NCI-H446 (cell line): ENCODE measurements around the gene TAF1C.

ENCODE experiments used
- DNase-seq, 2 experiments: peaks; one replicate each; lab custom pipeline; 2025; lab: John Stamatoyannopoulos, UW

Gene TAF1C

DNA sequence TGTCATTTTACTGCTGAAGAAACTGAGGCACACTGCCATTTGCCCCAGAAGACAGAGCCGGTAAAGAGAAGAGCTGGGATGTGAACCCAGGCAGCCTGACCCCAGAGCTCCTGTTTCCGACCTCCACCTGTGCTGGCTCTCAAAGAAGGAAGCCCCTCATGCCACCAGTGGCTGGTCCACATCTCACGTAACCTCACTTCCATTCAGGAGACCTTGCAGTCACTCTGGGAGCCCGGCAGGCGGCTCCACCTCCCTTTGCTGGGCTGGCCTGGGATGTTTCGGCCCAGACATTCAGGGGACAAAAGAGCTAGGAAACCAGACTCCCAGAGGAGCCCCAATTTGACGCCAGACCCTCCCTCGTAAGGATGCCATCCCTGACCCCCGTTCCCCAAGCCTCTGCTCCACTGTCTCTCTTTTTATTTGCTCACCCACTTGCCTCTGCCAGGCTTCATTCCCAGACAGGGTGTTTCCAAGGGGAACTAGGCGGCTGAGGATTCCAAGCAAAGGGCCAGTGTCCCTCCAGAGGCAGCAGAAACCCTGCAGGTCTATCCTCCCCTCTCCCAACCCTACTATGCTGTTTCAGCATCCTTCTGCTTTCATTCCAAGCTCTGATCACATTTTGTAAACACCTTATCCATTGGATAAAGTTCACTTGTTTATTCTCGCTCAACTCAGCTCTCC lies 2.8 kb downstream of the TAF1C start:
- no peak for DNase-seq

DNA sequence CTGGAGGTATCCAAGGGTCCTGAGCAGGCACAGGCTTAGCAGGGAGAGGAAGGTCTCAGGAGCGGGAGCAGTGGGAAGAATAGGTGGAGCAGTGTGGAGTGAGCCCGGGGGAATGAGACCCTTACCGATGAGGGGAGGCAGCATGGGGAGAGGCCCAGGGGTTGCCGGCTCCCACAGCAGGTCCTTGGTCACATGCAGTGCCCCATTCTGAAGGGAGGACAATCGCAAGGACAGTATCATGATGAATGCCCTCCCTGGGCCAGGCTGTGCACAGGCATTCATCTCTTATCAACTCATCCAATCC lies 3.3 kb downstream of the TAF1C start:
- DNase-seq = no peak

DNA sequence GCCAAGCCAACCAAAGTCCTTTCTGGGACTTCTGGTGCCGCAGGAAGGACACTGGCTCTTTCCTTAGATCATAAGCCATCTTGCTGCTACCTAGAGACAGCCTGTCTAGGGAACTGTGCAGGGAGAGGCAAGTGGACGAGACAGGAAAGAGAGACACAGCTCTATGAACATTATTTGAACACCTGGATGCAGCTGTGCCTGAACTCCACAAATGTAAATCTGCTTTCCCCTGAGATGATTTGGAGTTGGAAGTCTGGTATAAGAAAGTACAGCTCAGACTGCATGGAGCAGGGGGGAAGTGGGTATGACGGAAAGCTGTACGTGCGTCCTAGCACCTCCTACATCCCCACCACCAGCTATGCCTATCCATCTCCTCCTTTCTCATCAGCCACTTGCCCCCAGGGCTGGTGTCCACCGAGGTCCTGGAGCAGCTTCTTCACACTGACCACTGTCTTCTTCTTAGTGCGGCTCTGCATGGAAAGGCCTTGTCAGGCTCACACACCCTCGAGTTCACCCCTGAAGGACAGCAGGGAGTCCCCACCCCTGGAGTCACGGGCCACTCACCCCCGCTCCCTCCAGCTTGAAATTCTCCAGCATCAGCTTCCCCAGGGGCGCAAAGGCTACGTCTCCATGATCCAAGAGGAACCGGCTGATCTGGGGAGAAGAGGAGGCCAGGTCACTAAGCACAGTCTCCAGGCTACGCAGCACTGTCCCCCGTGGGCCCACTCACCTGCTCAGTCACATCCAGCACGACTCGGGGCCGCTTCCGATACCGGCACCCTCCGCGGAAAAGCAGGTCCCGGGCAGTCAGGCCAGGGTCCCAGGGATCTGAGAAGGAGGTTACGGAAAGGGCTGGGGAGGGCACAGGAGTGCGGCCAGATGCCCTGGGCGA lies 3.9 kb downstream of the TAF1C start:
- DNase-seq = no peak

DNA sequence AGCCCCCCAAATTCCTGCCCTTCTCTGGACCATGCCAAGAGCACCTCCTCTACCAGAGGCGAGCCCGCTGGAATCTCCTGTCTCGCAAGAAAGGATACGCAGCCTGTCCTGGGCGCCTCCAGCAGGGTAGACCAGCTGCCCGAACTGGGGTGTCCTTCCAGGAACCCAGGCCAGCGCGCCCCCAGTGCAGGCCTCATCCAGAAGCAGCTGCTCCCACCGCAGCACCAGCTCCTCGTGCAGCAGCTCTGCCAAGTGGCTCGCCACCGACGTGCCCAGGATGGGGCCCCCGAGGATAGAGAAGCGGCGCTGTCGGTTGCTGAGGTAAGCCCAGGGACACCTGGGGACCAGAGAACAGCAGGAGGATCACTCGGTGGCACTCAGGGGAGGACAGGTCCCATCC lies 4.8 kb downstream of the TAF1C start:
- DNase-seq = no peak

DNA sequence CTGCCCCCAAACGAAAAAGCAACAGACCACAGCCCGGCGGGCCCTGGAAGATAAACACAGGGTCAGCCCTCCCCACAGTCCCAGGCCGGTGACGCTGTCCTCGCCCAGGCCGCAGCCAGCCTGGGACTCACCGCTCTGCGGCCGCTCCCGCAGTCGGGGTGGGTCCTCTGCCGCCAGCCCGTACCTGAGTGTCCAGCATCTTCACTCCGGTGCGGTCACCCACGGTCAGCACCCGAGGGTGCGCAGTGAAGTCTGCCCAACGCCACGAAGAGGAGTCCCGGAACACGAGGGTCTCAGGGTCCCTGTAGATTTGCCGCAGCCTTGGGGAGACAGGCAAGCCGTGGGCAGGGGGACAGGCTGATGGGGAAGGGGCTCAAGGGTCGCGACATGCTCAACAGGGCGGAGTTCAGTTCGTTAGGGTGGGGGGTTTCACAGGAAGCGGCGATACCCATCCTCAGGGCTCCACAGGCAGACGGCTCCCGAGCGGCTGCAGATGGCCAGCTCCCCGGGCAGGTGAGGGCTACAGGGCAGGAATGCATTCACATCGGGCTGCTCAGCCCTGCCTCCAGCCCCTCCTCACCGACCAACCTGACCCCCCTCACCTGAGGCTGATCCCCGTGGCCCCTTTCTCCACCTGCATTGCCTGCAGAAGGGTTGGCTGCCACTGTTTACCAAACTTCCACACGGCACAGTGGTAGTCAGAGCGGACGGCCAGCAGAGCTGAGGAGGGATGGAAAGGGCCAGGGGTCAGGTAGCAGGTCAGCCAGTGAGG lies 5.5 kb downstream of the TAF1C start:
- no peak for DNase-seq

DNA sequence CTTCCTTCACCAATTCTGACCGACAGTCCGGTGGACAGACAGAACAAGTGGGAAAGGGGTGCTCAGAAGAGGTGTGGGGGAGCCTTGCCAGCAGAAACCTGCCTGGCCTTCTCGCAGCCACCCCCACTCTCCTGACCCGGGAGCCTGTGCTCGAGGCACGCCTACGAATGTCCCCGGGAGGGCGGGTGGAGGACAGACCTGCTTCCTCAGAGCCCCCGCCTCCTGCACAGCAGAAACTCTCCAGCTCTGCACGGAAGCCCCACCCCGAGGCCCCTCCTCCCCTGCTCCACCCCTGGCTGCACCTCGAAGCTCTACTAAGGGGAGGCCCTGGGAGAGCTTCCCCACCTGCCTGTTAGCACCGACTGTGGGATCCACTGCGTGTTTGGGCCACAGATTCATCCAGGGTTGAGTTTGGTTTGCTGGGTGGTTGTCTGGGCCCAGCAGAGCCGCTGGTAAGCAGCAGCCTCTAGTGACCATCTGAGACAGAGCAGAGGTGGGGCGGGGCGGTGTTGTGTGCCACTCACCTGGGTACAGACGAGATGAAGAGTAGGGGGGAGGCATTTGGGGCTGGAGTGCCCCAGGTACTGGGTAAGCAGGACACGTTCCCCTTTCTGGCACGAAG lies 6.2 kb downstream of the TAF1C start:
- no peak for DNase-seq

DNA sequence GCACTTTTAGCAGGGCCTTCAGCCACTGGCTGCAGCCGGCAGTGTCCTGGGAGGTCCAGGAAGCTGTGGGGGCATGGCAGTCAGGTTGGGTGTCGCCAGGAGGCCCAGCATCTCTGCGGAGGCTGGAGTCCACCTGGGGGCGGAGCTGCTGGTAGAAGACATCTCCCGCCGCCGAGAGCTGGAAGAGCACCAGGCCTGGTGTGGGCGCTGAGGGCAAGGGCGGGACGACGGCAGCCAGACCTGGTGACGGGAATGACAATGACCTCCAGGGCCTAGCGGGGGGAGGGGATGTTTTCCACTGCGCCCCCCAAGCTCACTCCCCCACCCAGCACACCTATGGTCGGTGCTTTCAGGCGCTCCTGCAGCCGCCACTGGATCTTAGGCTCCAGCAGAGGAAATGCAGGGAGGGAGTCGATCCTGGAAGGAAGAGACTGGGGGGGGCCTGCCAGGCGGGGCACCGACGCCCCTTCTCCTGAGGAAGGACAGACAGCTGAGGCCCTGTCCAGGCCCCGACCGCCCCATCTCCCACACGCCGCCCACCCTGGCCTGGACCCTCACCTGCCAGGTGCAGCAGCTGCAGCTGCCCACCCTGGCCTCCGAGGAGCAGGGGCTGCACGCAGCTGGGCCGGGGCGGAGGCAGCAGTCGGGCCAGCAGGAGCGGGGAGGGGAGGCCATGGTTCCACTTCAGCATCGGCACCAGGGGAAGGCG lies 7.1 kb downstream of the TAF1C start:
- no peak for DNase-seq

DNA sequence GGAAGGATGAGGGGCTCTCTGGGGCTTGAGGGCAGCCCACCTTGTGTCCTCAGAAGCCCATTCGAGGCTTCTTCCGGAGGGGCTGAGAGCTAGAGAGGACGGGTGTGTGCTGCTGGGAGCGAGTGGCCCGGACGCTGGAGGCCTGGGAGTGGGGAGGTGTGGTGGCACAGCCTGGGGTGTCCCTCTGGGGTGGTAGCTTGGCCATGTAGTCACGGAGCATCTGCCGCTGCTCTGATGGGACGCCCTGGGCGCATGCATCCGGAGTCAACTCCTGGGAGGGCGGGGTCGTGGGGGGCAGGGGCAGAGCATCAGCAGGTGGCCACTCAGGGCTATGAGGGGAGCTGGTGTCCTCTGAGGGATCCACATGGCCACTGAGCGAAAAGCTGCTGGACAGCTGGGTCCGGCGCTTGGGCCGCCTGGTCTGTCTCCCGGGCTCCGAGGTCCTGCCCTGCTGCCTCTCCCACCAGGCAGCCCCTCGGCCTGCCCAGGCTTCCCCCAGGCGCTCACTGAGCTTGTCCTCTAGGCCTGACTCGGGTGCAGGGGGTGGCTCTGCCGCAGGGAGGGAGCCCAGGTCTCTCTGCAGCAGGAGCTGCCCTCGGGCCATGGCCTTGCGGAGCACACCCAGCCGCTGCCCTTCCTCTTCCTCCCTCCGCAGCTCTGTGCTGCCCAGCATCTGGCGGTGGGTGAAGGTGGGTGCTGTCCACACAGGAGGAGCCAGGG lies 7.8 kb downstream of the TAF1C start:
- DNase-seq = no peak

DNA sequence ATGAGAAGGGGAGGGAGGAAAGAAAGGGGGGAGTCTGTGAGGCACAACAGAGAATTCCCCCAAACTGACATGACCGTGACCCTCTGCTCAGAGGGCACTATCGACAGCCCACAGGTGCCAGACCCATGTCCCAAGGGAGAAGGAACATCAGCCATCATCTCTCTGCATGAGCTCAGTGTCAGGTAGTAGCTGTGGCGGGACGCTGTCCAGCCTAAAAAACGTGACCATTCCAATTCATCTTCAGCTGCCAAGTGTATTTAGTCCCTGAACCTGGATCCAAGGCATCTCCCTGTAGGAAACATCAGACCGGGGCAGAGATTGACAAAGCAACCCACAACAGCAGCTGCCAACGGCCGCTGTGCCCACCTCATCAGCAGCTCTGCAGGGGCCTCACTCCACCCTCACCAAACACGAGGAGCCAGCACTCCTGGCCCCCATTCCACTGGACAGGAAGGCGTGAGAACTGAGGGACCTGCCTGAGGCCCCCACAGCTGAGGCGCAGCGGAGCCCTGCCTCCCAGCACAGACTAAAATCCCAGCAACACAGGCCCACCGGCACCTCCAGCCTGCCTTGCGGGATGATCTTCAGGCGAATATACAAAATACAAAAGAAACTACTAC lies 8.6 kb downstream of the TAF1C start:
- no peak for DNase-seq

DNA sequence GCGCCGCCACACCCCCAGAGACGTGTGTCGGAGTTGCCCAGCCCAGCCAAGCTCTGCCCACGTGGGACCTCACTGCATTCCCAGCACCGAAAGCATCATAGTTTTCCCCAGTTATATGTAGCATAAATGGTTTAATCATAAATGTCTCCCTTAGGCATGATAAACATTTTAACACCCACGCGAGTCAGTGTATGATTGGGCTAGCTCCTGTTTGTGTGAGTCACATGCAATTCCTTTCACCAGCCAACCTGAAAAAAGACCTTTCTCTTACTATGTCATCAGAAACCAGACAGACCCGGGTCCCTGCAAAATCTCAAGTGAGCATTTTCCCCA lies 9.2 kb downstream of the TAF1C start:
- no peak for DNase-seq

DNA sequence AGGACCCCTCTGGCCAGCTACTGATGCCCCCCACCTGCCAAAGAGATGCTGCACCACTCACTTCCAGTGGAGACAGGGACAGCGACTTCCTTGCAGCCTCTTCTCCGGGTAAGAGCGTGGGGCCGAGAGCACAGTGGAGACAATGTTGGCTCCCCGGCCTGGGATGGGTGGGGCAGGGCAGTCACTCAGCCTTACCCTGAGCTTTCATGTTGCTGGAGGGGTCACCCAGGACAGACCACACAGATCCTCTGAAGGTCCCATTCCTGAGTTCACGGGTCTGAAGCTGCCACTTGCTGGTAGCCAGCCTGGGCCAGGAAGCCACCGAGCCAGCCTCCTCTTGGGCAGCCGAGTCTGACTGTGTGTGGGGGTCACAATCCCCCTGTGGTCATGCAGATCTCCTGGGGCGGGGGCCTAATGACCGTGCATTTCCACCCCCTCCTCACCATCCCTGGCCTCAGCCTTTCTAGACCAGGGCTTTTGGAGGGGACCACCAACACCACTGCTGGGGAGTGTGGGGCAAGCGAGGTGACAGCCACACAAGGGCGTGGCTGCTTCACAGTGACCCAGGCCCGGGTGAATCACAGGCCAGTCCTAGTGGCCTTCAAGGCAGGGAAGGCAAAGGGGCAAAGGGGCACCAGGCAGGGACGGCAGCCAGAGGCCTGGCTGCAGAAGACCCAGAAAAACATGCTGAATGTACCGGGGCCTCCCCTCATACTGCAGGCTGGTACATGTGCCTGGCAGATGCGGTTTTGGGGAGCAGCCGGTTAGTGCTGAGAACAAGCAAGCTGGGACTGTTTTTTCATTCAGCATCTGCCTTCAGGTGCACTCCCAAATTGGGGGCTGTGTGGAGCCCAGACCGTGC lies 10.4 kb downstream of the TAF1C start:
- DNase-seq = no peak

DNA sequence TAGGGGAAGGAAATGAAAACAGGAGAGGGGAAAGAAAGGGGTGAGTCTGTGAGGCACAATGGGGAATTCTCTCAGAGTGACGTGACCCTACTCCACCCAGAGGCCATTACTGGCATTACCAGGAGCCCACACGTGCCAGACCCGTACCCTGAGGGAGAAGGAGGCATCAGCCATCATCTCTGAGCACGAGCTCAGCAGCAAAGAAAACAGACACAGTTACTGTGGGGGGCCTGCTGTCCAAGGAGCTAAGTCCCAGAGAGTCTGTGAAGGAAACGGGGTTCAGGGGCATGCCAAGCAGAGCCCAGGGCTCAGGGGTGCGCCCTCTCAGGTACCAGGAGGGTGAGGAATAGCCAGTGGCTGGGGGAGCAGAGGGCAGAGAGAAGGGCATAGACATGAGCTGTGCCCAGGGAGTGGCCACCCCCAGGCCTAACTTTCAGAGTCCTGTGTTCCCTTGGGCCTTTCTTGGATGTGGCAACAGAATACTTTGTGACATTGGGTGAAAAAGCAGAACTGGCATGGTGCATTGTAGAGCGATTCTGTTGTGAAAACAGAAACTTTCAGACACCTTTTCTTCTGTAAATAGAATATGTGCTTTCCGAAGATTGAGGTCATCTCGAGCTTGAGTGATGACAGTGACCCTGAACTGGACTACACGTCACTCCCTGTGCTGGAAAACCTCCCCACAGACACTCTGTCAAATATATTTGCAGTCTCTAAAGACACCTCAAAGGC lies 11.3 kb downstream of the TAF1C start:
- peak; percentile 11 to 46 for DNase-seq

DNA sequence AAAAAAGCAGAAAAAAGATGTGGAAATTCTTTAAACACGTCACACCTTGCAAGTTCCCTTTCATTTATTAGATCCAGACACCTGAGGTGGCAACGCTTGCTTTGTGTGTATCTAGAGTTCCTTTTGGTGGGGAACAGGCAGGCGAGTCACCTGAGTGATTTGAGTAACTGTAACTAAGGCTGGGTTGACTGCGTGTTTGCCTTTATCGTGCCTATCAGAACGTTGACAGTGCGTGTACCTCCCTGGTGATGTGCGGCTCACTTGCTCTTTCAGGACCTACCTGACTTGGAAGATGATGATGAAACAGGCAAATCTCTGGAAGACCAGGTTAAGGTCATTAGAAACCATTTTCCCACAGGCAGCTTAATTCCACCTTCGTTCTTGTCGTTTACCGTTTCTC lies 12.5 kb downstream of the TAF1C start:
- DNase-seq = no peak

DNA sequence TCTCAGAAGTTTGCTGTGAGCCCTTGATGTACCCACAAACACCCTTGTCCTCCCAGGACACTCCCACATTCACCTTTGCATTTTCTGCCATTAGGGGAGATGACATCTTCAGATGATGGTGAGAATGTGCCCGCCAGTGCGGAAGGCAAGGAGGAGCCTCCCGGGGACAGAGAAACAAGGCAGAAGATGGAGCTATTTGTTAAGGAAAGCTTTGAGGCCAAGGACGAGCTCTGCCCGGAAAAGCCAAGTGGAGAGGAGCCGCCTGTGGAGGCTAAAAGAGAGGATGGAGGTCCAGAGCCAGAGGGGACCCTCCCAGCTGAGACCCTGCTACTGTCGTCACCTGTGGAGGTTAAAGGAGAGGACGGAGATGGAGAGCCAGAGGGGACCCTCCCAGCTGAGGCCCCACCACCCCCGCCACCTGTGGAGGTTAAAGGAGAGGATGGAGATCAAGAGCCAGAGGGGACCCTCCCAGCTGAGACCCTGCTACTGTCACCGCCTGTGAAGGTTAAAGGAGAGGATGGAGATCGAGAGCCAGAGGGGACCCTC lies 17.0 kb downstream of the TAF1C start:
- DNase-seq = no peak

DNA sequence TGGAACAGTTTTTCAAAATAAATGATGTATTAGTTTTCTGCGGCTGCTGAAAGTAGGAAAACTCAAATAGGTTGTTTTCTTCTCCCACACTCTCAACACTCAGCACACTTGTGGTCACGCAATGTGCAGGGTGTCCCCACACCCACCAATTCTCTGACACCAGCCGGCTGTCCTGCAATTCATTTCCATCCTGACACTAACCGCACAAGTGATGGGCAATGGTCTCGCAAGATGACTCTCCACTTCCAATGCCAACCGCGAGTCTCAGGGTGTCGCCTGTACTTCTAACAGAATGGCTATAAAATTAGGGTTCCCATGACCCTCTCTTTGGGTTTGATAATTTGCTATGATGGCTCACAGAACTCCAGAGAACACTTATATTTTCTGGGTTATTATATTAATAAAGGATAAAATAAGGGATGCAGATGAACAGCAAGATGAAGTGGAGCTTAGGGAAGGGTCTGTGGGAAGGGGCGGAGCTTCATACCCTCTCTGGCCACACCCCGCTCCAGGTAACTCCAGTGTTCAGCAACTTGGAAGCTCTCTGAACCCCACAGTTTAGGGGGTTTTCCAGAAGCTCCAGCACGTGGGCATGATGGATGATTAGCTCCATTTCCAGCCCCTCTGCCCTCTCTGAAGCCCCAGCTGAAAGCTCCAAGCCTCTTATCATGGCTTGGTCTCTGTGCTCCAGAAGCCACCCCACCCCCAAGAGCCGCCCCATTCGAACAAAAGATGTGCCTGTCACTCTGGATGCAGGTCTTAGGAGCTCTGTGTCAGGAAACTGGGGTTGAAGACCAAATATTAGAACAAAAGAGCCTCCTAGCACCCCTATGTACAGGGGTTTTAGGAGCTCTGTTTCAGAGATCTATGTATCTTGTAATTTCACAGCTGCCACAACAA lies 19.8 kb downstream of the TAF1C start:
- no peak for DNase-seq

DNA sequence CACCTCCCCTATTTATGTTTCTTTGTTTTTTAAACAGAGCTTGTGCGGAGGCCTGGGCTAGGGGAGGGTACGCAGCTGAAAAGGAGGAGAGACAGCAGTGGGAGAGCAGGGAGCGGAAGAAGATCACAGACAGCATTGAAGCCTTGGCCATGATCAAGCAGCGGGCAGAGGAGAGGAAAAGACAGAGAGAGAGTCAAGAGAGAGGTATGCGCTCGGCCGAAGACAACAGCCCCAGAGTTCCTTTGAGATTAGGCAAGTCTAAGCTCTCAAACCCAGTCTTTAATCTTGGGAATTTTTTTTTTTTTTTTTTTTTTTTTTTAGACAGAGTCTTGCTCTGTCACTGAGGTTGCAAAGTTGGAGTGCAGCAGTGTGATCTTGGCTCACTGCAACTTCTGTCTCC lies 21.1 kb downstream of the TAF1C start:
- no peak for DNase-seq

DNA sequence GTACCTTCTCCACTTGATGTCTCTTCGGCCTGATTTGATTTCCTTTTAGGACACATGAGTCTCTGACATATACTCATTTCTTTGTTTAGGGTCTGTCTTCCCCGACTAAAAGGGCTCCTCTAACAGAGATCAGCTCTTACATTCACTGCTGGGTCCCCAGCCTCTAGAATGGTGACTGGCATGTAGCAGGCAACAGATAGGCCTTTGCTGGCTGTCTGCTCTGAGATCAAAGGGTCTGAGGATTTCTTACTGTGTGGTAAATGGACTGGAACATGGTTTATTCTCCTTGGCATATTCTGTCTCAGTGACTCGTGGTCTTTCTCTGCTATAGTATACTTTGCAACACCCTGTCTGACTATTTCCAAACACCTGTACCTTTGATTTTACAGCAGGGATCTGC lies 25.1 kb downstream of the TAF1C start:
- no peak for DNase-seq

DNA sequence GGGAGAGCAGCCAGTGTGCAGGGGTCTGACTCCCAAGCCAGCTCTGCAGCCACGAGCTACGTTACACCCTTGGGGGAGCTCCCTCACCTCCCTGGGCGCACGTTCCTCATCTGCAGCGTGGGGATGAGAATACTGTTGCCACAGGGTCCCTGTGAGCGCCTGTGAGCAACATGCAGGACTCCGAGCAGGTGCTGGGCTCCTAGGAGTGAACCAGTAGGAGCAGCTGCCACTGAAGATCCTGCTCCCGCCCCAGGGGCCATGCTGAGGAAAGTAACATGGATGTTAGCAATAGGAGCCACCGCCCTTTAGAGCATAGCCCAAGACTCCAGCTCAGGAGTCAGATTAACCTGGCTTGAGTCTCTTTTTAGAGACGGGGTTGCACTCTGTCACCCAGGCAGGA lies 25.8 kb downstream of the TAF1C start:
- DNase-seq = no peak
